SJSA1 (cell line): Measurements from ENCODE around the gene EXOC3L4. TPM values are rescaled to one million over a fixed set of nuclear protein-coding genes. Genes with fewer than 3 reads are reported as not detected.
A peak's percentile ranks its signal among the peaks of the same experiment; 100 is the strongest.

Experiments used
- DNase-seq, 2 experiments: peaks; one replicate each; pipeline ENCODE4 v3.0.0-alpha.2; 2015 to 2020; ENCODE audit warnings: low spot score in 2 of 2, low read depth in 1 of 2
- H3K27ac ChIP-seq: fragments of 250-450 bp; sonication (Bioruptor Pico); 2 replicates; pipeline ENCODE4 v1.5.1; 2020; ENCODE audit warnings: mild to moderate bottlenecking, moderate library complexity
- H3K27me3 ChIP-seq: fragments of 250-450 bp; sonication (Bioruptor Pico); replicated peaks from 2 replicates; pipeline ENCODE4 v1.5.1; 2020; ENCODE audit warnings: mild to moderate bottlenecking, moderate library complexity
- H3K36me3 ChIP-seq: fragments of 250-450 bp; sonication (Bioruptor Pico); 2 replicates; pipeline ENCODE4 v1.5.1; 2020; ENCODE audit warnings: mild to moderate bottlenecking
- H3K4me1 ChIP-seq: fragments of 250-450 bp; sonication (Bioruptor Pico); replicated peaks from 2 replicates; pipeline ENCODE4 v1.6.1; 2021; ENCODE audit warnings: mild to moderate bottlenecking
- H3K4me3 ChIP-seq: fragments of 250-450 bp; sonication (Bioruptor Pico); 2 replicates; pipeline ENCODE4 v1.5.1; 2020; ENCODE audit warnings: mild to moderate bottlenecking
- H3K9me3 ChIP-seq: fragments of 250-450 bp; sonication (Bioruptor Pico); replicated peaks from 2 replicates; pipeline ENCODE4 v1.5.1; 2020; ENCODE audit warnings: mild to moderate bottlenecking
- total RNA-seq: library from RNA; depleted of rRNA; stranded (reverse); fragments of >200 nt; shearing (Covaris generic); gene quantifications from 2 replicates; pipeline ENCODE4 v1.2.3, GENCODE V29; 2014

The EXOC3L4 gene
- total RNA-seq, 1 experiment from 2014 or later: 0.50 TPM

- no peak overlapping the region for H3K27ac ChIP-seq
- peak; percentile 44 to 60 for DNase-seq
Observed at GRCh38 chr14:103121846-103122584, 27.5 kb downstream of the EXOC3L4 start.

GRCh38 chr14:103122585-103122946, 28.0 kb downstream of the EXOC3L4 start:
- H3K4me3 ChIP-seq: peak overlapping the region; percentile 69
- no peak overlapping the region for H3K27ac ChIP-seq
- peaks cover 10% of the 10 kb centered on the region for H3K36me3 ChIP-seq
- peaks cover 28% of the 10 kb centered on the region for H3K4me1 ChIP-seq
- H3K9me3 ChIP-seq: no peaks in the 10 kb centered on the region
- H3K27me3 ChIP-seq: no peaks in the 10 kb centered on the region
- no peak for DNase-seq

More at GRCh38 chr14:103121846-103122584, 27.5 kb downstream of the EXOC3L4 start:
- Histone ChIP-seq H3K4me3 (no peak overlapping the region), H3K9me3 (no peaks in the 10 kb centered on the region), H3K4me1 (peaks cover 28% of the 10 kb centered on the region), H3K36me3 (peaks cover 7% of the 10 kb centered on the region; the same call in 1 of the 2 replicates), H3K27me3 (no peaks in the 10 kb centered on the region)

- Histone ChIP-seq H3K9me3 (no peaks in the 10 kb centered on the region), H3K36me3 (peaks cover 13% of the 10 kb centered on the region), H3K4me3 (peak within 1 kb of the TSS; percentile 69), H3K27me3 (no peaks in the 10 kb centered on the region), H3K4me1 (peaks cover 31% of the 10 kb centered on the region), H3K27ac (peak within 1 kb of the TSS; percentile 68)
- no peak for DNase-seq
Observed at GRCh38 chr14:103122947-103123633, 28.6 kb downstream of the EXOC3L4 start, which contains the start of gene TNFAIP2. TSS of gene TNFAIP2 (plus strand) at chr14:103123461. CDS start at chr14:103126458, 2,997 bp downstream.

GRCh38 chr14:103123634-103124500, 29.3 kb downstream of the EXOC3L4 start:
- DNase-seq: peak; percentile 59 to 67
- Histone ChIP-seq H3K4me1 (peaks cover 39% of the 10 kb centered on the region), H3K4me3 (peak overlapping the region; percentile 69)

GRCh38 chr14:103124501-103125001, 30.0 kb downstream of the EXOC3L4 start:
- H3K27me3 ChIP-seq: no peaks in the 10 kb centered on the region
- no peak overlapping the region for H3K27ac ChIP-seq
- no peak overlapping the region; the same call in 1 of the 2 replicates for H3K4me3 ChIP-seq
- peaks cover 14% of the 10 kb centered on the region for H3K36me3 ChIP-seq
- peaks cover 46% of the 10 kb centered on the region for H3K4me1 ChIP-seq
- no peak for DNase-seq
- no peaks in the 10 kb centered on the region for H3K9me3 ChIP-seq

More at GRCh38 chr14:103123634-103124500, 29.3 kb downstream of the EXOC3L4 start:
- H3K27me3 ChIP-seq: no peaks in the 10 kb centered on the region
- H3K27ac ChIP-seq: peak overlapping the region; percentile 68
- H3K36me3 ChIP-seq: peaks cover 13% of the 10 kb centered on the region
- H3K9me3 ChIP-seq: no peaks in the 10 kb centered on the region

GRCh38 chr14:103125098-103126070, 30.9 kb downstream of the EXOC3L4 start:
- Histone ChIP-seq H3K4me1 (peaks cover 54% of the 10 kb centered on the region), H3K9me3 (no peaks in the 10 kb centered on the region), H3K27ac (no peak overlapping the region), H3K36me3 (peaks cover 23% of the 10 kb centered on the region), H3K27me3 (no peaks in the 10 kb centered on the region), H3K4me3 (no peak overlapping the region)
- DNase-seq: no peak

GRCh38 chr14:103126088-103126872, 31.8 kb downstream of the EXOC3L4 start:
- Histone ChIP-seq H3K27me3 (no peaks in the 10 kb centered on the region), H3K27ac (no peak overlapping the region), H3K4me3 (no peak overlapping the region), H3K4me1 (peaks cover 63% of the 10 kb centered on the region), H3K9me3 (no peaks in the 10 kb centered on the region), H3K36me3 (peaks cover 32% of the 10 kb centered on the region)
- no peak for DNase-seq

- DNase-seq: no peak
- Histone ChIP-seq H3K4me3 (no peak overlapping the region), H3K4me1 (peaks cover 68% of the 10 kb centered on the region), H3K27ac (no peak overlapping the region), H3K9me3 (no peaks in the 10 kb centered on the region), H3K36me3 (peaks cover 36% of the 10 kb centered on the region), H3K27me3 (no peaks in the 10 kb centered on the region)
Observed at GRCh38 chr14:103126873-103127304, 32.4 kb downstream of the EXOC3L4 start.

- Histone ChIP-seq H3K27me3 (no peaks in the 10 kb centered on the region), H3K27ac (no peak overlapping the region), H3K4me3 (no peak overlapping the region), H3K36me3 (peaks cover 36% of the 10 kb centered on the region), H3K4me1 (peaks cover 68% of the 10 kb centered on the region), H3K9me3 (no peaks in the 10 kb centered on the region)
- DNase-seq: no peak
Observed at GRCh38 chr14:103127356-103127755, 32.8 kb downstream of the EXOC3L4 start.

- Histone ChIP-seq H3K36me3 (peaks cover 41% of the 10 kb centered on the region), H3K27me3 (no peaks in the 10 kb centered on the region), H3K9me3 (no peaks in the 10 kb centered on the region), H3K27ac (no peak overlapping the region), H3K4me1 (peaks cover 68% of the 10 kb centered on the region), H3K4me3 (no peak overlapping the region)
- no peak for DNase-seq
Observed at GRCh38 chr14:103127861-103128598, 33.5 kb downstream of the EXOC3L4 start.

GRCh38 chr14:103128631-103129300, 34.2 kb downstream of the EXOC3L4 start:
- Histone ChIP-seq H3K4me3 (no peak overlapping the region), H3K36me3 (peaks cover 44% of the 10 kb centered on the region), H3K9me3 (no peaks in the 10 kb centered on the region), H3K27ac (no peak overlapping the region), H3K27me3 (no peaks in the 10 kb centered on the region), H3K4me1 (peaks cover 65% of the 10 kb centered on the region)
- DNase-seq: peak in 1 of 2 experiments; percentile 45
